ENCODE data around the gene CACHD1.

DNA sequence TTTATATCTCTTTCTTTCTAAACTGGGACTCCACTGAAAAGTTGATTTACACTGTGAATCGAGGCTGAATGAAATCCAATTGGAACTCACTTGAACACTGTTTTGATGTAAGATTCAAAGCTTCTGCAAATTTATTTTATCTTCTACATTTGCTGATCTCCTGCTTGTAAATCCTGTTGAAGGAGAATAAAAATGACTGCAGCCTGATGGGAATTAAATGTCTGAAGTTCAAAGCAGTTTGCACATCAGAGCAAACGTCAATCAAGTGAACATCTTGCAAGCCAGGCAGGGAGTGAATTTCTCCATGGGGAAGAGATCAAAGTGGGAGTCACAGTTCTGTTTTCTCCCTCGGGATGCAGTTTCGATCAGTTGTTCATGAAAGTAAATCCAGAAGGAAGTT, 127.2 kb downstream of the CACHD1 start:
- TF ChIP-seq, protein P1, sequence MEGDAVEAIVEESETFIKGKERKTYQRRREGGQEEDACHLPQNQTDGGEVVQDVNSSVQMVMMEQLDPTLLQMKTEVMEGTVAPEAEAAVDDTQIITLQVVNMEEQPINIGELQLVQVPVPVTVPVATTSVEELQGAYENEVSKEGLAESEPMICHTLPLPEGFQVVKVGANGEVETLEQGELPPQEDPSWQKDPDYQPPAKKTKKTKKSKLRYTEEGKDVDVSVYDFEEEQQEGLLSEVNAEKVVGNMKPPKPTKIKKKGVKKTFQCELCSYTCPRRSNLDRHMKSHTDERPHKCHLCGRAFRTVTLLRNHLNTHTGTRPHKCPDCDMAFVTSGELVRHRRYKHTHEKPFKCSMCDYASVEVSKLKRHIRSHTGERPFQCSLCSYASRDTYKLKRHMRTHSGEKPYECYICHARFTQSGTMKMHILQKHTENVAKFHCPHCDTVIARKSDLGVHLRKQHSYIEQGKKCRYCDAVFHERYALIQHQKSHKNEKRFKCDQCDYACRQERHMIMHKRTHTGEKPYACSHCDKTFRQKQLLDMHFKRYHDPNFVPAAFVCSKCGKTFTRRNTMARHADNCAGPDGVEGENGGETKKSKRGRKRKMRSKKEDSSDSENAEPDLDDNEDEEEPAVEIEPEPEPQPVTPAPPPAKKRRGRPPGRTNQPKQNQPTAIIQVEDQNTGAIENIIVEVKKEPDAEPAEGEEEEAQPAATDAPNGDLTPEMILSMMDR (IDR thresholded peaks at IDR 0.05), result no peak
- no peak for TF ChIP-seq POLR2A (IDR thresholded peaks at IDR 0.05)
- TF ChIP-seq POLR2AphosphoS5 (IDR thresholded peaks at IDR 0.05), result no peak
